GM23338 (cell line): ENCODE measurements around the gene ADGRV1.

ENCODE experiments used
- CTCF ChIP-seq, 2 experiments: fragments of 200-600 bp in 1 of 2; sonication (generic) in 1 of 2; conservative IDR thresholded peaks; 2 replicates each; pipeline versions ENCODE4 v1.5.1 to v1.6.1; 2016 to 2017; ENCODE audit warnings: antibody characterized with exemption in 2 of 2, low read depth in 2 of 2, mild to moderate bottlenecking in 2 of 2, moderate library complexity in 1 of 2
- ETS1 ChIP-seq: IDR thresholded peaks from 2 replicates; pipeline ENCODE4 v1.6.1; 2016; ENCODE audit warnings: antibody characterized with exemption
- EZH2 ChIP-seq: fragments of 200-600 bp; sonication (generic); IDR thresholded peaks from one replicate; pipeline ENCODE4 v1.8.0; 2017; ENCODE audit warnings: antibody characterized with exemption, mild to moderate bottlenecking, low read depth; ENCODE audit not compliant: unreplicated experiment
- EZH2phosphoT487 ChIP-seq: fragments of 200-600 bp; sonication (generic); IDR thresholded peaks from one replicate; pipeline ENCODE4 v1.8.1; 2018; ENCODE audit warnings: antibody characterized with exemption; ENCODE audit not compliant: unreplicated experiment
- POLR2AphosphoS5 ChIP-seq: IDR thresholded peaks from 2 replicates; pipeline ENCODE4 v1.6.1; 2016; ENCODE audit warnings: antibody characterized with exemption, low read depth
- REST ChIP-seq: IDR thresholded peaks from one replicate; pipeline ENCODE4 v1.6.1; 2018; ENCODE audit warnings: antibody characterized with exemption; ENCODE audit not compliant: unreplicated experiment
- ZNF331 ChIP-seq: fragments of 250-450 bp; sonication (Bioruptor Pico); IDR thresholded peaks from 2 replicates; pipeline ENCODE4 v1.5.0; 2020; ENCODE audit warnings: low read depth, mild to moderate bottlenecking, moderate library complexity

GRCh38 chr5:91189480-91190313, 631.1 kb downstream of the ADGRV1 start:
- TF ChIP-seq REST, result no peak
- TF ChIP-seq CTCF (conservative IDR thresholded peaks at IDR 0.05; ENCODE audit: low read depth in 2 of 2), result no peak
- TF ChIP-seq EZH2, result no peak
- TF ChIP-seq ZNF331 (CRISPR knock-in tag), result no peak
- TF ChIP-seq POLR2AphosphoS5, result no peak
- TF ChIP-seq EZH2phosphoT487, result no peak
- TF ChIP-seq ETS1, result no peak
